A172 (cell line): ENCODE data around the gene ATE1. TPM values are rescaled to one million over a fixed set of nuclear protein-coding genes. Genes with fewer than 3 reads are reported as not detected.
"Not testable (repeated sequence)": the region's sequence is repeated elsewhere in the genome, so short reads cannot be mapped to it uniquely, and the experiment has no call there.

Experiments used
- DNase-seq: peaks from one replicate; pipeline ENCODE4 v3.0.0-alpha.2; 2015; ENCODE audit warnings: low spot score
- total RNA-seq: library from RNA; depleted of rRNA; stranded (reverse); fragments of >200 nt; shearing (Covaris generic); gene quantifications from 2 replicates; pipeline ENCODE4 v1.2.3, GENCODE V29; 2014

ATE1 gene
- total RNA-seq, 1 experiment from 2014 or later, result 10.6 TPM

DNA sequence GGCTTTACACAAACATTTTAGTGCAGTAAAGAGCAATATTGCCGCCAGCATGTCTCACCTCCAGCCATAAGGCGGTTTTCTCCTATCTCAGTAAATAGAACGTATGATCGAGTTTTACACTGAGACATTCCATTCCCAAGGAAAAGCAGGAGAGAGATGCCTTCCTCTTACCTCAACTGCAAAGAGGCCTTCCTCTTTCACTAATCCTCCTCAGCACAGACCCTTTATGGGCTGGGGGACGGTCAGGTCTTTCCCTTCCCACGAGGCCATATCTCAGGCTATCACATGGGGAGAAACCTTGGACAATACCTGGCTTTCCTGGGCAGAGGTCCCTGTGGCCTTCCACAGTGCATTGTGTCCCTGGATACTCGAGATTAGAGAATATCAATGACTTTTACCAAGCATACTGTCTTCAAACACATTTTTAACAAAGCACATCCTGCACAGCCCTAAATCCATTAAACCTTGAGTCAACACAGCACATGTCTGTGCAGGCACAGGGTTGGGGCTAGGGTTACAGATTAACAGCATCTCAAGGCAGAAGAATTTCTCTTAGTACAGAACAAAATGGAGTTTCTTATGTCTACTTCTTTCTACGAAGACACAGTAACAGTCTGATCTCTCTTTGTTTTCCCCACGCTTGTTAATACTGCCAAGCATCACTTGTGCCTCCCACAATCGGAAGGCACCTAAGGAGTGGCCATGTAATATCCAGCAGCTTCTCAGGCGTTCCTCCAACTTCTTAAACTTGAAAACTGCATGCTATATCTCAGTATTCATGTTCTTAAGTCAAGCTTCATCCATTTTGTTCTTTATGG lies 2.6 kb upstream of the ATE1 start:
- DNase-seq, result not testable (repeated sequence)

DNA sequence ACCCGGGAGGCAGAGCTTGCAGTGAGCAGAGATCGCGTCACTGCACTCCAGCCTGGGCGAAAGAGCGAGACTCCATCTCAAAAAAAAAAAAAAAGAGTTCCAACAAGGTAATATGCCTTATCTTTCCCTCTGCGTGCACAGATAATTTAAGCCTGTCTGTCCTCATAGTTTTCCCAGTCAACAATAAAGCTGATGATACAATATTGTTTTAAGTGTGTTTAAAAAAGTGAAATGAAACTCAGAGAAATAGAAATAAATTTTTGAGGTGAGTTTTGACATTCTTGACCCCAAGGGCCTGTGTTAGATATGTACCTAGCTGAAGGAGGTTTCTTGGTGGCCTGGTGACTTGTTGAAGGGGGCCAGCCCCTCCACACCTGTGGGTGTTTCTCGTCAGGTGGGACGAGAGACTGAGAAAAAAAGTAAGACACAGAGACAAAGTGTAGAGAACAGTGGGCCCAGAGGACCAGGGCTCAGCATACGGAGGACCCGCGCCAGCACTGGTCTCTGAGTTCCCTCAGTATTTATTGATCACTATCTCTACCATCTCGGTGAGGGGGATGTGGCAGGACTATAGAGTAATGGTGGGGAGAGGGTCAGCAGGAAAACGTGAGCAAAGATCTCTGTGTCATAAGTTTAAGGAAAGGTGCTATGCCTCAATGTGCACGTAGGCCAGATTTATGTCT lies 1.9 kb upstream of the ATE1 start:
- not testable (repeated sequence) for DNase-seq

DNA sequence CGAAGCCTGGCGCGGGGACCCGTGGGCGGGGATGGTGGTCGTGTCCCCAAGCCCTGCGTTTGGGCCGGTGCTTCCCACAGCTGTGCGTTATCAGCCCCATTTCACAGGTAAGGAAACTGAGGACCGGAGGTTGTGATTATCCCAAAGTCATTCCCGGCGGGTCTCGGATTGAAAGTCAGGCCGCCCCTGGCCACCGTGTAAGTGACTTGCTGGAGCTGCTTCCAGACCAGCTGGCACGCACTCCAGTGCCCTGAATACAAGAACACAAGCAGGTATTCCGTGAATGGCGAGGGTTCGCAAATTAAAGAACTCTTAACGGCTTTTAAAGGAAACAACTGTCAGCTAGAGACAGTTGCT lies 675 bp upstream of the ATE1 start:
- peak; percentile 3 for DNase-seq

DNA sequence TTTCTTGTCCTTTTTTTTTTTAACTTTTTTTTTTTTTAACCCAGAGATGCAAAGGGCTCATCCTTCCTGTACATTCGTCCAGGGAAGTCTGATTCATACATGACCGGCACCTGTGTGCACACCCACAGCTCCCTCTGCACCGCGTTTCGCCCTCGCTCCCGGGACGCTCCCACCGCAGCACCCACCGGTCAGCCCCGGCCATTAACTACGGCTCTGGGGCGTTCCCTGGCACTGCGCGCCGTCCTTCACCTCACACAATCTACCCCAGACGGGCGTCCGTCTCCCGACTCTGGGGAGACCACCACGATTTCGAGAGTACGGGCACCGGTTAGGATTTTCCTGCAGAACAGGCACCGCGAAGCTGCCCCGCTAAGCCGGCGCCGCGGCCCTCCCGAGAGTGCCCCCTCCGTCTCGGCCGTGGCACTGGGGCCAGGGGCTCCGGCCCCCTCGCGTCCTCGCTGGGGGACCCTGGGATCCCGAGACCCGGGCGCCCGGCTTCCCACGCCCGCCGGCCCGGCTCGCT lies 452 bp downstream of the ATE1 start:
- peak; percentile 26 for DNase-seq

DNA sequence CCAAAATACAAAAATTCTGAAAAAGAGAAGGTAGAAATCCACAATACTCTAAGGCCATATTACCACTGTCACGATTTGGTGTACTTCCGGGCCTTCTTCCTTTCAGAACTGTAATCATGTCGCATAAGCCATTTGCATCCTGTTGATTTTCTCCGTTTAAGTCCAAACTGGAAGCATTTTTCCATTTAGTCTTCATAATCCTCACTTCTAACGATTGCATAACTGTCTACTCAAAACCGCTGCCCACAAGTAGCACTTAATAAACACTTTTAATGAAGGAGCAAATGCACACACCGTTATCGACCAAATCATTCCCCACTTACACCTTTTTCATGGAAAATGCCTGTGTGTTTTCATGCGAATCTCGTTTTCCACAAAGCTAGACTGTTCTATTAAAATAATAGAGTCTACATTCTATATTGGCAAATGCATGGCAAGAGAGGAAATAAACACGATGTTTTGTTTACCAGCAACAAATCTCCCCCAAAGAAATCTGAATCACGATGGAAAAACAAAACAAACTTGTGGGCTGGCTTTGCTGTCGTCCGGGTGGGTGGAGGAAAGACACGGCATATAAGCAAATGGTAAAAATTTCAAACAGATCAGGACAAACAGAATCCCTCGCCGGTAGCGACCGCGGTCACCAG lies 1.0 kb downstream of the ATE1 start:
- DNase-seq, result peak; percentile 0

DNA sequence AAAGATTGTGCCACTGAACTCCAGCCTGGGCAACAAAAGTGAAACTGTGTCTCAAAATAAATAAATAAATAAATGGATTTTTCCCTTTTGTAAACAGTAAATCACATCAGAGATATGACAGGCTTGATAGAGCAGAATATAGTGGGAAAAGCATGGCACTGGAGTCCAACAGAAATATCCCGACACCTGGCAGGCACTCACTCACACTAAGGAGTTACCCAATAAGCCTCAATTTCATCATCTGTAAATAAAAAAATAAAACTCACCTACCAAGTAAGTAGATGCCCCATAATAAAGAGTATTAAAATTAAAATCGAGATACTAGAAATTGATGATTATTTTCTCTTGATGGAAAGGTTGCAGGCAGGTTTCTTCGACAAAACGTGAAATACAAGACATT lies 1.7 kb downstream of the ATE1 start:
- DNase-seq, result no peak

DNA sequence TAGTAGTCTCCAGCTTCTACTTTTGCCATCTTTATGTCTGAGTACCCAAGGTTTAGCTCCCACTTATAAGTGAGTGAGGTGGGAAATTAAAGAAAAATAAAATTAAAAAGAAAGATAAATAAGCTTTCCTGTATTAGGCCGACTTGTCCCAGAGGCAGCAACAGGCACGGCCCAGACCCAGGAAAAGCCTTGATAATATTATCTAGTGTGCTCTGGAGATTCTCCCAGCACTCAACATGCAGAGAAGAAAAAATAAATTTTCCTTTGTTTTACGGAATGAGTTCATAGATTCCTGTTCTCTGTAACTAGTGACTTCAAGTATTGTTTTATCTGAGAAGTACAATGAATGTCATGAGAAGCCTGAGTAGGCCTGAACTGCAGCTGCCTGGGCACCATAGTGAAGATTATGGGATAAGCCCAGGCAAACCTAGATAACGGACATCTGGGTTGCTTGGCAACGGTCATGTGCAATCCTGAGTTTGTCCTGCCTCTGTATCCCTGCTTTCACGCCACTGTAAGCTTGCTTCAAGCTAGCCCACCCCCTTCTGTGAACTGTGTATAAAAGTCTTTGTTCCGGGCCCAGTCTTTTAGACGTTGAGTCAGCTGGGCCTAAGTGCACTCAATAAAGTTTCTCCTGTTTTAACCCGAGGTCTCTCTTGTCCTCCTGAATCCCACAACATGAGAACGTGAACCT lies 6.4 kb downstream of the ATE1 start:
- DNase-seq, result no peak

DNA sequence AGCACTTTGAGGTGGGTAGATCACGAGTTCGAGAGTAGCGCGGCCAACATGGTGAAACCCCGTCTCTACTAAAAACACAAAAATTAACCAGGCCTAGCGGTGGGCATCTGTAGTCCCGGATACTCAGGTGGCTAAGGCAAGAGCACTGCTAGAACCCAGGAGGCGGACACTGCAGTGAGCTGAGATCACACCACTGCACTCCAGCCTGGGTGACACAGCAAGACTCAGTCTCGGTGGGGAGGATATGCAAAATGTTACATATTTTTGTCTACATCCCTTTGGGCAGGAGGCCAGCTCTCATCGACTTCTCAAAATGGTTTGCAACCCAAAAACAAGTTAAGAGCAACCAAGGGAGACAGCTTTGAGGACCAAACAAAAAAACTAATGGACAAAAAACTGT lies 8.2 kb downstream of the ATE1 start:
- no peak for DNase-seq

DNA sequence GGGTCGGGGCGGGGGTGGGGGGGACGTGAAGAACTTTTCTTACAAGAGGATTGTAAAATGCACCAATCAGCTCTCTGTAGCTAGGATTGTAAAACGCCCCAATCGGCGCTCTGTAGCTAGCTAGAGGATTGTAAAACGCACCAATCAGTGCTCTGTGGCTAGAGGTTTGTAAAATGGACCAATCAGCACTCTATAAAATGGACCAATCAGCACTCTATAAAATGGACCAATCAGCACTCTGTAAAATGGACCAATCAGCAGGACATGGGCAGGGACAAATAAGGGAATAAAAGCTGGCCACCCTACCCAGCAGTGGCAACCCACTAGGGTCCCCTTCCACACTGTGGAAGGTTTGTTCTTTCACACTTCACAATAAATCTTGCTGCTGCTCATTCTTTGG lies 9.0 kb downstream of the ATE1 start:
- not testable (repeated sequence) for DNase-seq

DNA sequence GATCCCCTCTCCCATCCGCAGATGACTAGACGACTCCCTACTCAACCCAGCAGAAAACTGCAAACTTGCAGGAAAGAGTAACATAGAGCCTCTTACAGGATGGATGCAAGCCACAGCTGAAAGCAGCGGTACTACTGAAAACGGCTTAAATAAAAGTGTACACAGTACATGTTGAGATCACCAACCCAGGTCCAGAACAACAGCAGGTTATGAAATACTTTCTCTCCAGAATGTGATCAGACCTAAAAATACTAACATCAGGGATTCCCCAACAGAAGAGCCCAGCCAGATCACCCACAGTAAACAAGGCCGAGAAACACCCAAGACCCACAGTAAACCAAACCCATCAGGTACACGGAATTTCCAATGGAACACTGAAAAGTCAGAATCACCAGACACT lies 13.2 kb downstream of the ATE1 start:
- DNase-seq, result no peak

DNA sequence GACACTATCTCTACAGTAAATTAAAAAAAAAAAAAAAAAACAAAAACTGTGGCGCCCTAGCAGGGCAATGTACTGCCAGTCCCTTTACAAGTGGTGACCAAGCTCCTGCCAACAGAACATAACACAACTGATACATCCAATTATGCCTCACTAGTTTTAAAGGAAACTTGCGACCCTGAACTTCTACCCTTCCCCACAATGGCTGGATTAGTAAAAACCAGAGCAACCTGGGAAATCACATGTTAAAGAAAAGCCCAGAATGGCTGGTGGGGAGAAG lies 16.5 kb downstream of the ATE1 start:
- DNase-seq, result no peak

DNA sequence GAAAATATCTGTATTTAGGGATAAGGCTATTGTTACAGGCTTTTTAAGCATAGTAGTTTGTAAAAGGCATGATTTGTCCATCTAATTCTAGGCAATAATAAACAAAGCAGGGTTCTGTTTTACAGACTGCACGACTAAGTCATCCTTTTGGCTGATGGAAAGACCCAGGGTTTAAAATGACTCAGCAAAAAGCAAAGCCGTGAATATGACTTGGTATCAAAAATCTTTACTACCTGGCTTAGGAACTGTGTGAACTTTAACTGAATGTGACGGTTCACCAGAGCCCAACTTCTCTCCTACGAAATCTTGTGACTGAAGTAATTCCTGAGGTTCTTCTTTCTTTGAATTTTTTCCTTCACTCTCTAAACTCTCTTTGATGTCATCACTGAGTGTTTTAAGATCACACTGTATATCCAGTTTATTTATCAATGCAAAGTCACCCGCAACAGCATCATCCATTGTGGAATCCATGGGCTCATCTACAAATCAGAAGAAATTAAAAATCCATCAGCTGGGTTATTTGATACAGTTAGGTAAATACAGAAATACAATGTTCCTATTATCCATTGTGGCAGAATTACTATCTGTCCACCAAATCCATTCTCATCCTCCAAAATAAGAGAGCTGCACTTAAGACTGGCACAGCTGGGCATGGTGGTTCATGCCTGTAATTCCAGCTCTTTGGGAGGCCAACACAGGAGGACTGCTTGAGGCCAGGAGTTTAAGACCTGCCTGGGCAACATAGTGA lies 17.0 kb downstream of the ATE1 start:
- DNase-seq, result peak; percentile 34

DNA sequence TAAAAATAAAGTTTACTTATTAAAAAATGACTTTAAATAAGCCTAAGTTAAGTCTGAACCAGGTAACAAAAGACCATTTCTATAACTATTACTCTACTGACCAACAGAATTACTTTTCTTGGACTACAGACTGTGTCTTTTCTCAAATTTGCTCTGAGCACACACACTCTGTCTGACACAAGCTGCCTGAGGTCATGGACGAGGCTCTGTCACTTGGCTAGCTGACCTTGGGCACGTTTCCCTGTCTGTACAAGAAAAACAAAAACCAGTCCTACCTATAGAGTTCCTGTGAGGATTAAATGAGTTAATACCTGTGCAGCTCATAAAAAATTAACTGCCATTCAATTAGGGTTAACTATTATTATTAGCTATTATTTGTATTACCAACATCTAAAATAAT lies 22.9 kb downstream of the ATE1 start:
- DNase-seq, result no peak

DNA sequence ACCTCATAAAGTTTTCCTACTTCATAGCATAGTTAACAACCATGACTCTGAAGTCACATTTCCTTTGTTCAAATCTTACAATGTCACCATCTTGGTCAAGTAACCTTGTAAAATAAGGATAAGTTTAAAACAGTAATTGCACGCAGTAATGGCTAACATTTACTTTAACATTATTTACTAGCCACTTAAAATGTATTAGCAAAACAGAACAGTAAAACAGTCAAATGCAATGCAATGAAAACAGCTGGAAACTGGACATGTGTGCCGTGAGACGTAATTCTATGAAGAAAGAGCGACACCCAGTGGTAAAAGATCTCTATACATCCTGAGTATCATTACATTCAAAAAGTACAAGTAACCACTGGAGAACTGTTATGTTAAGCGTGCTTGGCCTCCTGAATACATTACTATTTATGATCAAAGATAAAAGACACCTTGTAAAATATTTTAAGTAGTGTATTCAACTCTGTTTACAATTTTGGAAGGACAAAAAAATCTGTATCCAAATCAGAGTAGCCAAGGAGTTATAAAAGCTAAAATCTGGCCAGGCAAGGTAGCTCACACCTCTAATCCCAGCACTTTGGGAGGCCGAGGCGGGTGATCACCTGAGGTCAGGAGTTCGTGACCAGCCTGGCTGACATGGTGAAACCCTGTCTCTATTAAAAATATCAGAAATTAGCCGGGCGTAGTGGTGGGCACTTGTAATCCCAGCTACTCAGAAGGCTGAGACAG lies 27.2 kb downstream of the ATE1 start:
- peak; percentile 44 for DNase-seq

DNA sequence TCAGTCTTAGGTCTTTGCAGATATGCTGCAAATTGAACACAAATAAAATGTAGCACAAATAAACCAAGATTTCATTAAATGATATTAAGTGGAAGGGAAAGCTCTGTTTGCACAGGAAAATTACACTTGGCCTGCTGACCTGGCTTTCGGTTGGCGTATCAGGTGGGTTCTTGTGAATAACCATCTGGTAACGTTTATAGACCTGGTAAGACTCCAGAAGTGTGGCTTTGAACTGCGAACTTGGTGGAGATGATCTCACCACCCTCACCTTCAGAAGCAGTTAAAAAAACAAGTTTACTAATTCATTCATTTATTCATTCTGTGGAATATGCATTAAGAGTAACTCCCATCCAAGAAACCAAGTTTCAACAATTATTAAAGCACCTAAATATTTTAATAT lies 28.1 kb downstream of the ATE1 start:
- no peak for DNase-seq

DNA sequence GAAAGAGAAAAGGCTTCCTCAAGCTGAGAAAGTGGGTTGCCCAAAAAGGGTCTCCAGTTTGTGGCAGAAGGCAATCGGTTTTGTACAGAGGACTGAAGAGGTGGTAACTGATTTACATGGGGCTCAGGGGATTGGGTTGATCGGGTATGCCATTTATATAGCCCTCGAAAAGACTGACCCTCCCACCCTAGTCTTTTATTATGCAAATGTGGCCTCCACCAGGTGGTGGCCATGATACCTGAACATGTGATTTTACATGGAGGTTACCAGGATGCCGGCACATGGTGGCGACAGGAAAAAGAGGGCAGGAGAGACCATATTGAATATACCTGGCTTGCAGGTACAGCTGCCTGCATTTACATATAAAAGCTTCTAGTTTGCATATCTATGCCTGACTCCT lies 36.7 kb downstream of the ATE1 start:
- no peak for DNase-seq

DNA sequence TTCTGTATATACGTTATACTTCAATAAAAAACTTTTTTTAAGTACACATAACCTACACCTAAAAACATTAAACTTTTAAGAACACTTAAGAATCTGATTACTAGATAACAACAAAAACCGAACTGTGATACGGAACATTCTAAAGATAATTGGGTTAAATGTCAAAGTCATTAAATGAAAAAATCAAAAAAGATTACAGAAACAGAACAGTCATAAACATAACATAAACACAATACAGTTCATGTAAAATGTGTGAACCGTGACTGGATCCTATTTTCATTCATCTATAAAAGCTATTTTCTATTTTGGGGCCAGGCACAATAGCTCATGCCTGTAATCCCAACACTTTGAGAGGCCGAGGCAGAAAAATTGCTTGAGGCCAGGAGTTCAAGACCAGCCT lies 38.6 kb downstream of the ATE1 start:
- no peak for DNase-seq

DNA sequence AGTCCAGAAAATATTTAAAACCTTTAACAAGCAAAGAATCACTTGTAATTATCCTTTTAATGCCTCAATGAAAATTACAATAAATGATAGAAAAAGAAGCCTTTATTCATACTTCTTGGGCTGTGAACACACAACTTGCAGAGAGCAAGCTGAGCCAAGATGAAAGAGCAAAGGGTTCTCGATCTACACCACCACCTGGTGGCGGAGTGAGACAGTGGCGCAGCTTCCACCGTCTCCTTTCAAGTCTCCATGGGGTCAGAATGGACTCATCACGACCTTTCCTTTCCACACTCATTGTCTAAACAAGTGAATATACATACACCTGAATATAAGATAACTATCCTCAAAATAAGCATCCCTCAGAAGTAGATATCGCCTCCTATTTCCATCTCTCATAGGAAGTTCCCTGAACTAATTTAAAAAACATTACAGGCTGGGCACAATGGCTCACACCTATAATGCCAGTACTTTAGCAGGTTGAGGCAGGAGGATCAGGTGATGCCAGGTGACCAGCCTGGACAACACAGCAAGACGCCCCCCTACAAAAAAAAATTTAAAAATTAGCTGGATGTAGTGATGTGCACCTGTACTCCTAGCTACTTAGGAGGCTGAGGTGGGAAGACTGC lies 40.7 kb downstream of the ATE1 start:
- peak; percentile 26 for DNase-seq

DNA sequence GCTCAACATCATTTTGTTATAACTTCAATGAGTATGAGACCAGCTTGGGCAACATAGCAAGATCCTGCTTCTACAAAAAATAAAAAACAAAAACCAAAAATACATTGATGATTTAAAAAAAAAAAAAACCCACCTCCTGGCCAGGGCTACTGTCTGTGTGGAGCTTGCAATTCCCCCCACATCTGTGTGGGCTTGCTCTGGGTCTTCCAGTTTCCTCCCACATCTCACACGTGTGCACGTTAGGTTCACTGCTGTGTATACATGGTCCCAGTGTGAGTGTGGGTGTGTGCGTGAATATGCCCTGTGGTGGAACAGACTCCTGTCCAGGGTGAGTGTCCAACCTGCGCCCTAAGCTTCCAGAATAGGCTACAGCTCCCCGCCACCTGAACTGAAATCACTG lies 41.6 kb downstream of the ATE1 start:
- DNase-seq, result no peak

DNA sequence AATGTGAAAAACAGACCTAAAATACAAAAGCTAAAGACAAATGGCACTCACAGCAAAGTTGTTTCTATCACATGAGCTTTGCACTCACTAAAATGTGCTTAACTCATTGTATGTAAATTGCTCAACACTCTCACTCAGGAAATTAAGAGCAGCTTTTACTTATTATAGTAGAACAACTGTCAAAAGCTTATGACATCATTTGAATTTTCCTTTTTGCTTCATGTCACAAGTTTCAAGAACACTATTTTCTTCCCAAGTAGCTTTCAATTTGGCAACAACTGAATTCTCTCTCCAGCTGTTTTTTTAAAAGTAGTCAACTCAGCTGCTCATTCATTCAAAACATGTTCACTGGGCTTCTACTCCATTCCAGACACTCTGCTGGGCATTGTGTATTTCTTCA lies 46.9 kb downstream of the ATE1 start:
- no peak for DNase-seq

DNA sequence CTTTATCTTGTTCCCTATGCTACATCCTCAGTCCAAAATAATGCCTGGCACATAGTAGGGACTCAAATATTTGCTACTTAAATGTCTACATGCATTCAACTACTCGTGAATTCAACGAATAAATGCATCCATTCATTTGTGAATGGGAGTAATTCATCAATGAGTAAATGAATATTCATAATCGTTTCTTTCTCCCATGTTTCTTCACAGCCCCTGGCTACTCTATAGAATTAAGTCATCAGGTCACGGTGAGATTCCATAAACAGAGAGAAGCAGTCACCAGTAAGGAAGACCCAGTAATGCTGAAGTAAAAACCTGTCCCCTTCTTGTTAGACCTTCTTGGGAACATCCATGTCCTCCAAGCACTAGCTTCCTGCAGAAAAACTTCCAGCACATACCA lies 48.4 kb downstream of the ATE1 start:
- DNase-seq, result no peak
